B cell (primary cell): ENCODE measurements around the gene KRTAP5-9.

Source experiments
- CTCF ChIP-seq: fragments of 200-600 bp; IDR thresholded peaks from one replicate; pipeline ENCODE4 v1.8.0; 2022; ENCODE audit warnings: antibody characterized with exemption, mild to moderate bottlenecking
- EZH2 ChIP-seq: IDR thresholded peaks from 2 replicates; pipeline ENCODE4 v1.6.1; 2012; ENCODE audit warnings: borderline replicate concordance, low read depth, mild to moderate bottlenecking, moderate library complexity, low read length; ENCODE audit not compliant: insufficient read depth, poor library complexity, severe bottlenecking

GRCh38 chr11:71502026-71502425 lies 46.2 kb upstream of the KRTAP5-9 start:
- TF ChIP-seq CTCF (no peak), EZH2 (no peak)
